ENCODE measurements around the gene CDK8.

GRCh38 chr13:26378116-26378515 is 124.2 kb downstream of the CDK8 start:
- TF ChIP-seq POLR2AphosphoS5 (IDR thresholded peaks at IDR 0.05) (no peak), CTCF (IDR thresholded peaks at IDR 0.05) (no peak)
